GM18526 (cell line): ENCODE measurements around the gene UBXN2A.

ENCODE experiments used
- POLR2A ChIP-seq: IDR thresholded peaks from 3 replicates; pipeline ENCODE4 v1.6.1; 2011; ENCODE audit not compliant: insufficient read length; ENCODE audit errors: extremely low read depth

UBXN2A gene

DNA sequence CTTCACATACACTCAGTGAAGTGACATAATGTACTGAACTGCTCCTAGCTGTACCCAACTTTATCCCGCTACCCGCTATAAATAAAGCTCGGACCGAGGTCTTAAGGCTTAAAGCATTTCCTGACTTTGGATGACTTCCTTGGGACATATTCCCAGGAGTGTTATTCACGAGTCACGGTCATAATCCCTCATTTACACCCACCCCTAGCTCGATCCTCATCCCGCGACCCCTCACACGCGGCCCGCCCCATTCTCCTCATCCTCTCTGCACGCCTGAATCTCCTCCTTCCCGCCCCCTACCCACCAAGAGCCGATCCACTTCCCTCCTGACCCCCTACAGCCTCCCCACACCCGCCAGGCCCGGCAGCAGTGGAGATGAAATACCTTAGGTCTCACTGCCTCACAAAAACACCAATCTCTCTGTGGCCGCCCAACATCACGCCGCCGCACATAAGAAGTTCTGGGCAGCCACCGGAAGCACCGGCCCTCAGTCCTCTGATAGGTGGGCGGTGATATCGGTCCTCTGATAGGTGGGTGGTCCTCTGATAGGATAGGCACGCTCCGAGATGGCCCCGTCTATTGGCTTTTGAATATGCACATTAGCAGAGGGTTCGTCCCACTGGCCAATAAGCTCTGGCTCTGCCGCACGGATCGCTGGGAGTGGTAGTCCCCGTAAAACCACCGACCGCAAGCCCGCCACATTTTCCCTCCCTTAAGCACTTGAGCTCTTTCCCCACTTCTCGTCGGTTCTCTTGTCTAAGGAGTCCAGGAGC lies 106.9 kb downstream of the UBXN2A start, which contains the start of gene WDCP:
Gene WDCP (minus strand): TSS at position 462 of the 773 bp plus-strand sequence. CDS start 7,897 bp downstream, outside the sequence.
- TF ChIP-seq POLR2A = peak; percentile 92

GRCh38 chr2:24047703-24048033 lies 107.4 kb downstream of the UBXN2A start:
- TF ChIP-seq POLR2A = no peak

- TF ChIP-seq POLR2A = no peak
Observed at GRCh38 chr2:24048769-24049484, 108.7 kb downstream of the UBXN2A start.

DNA sequence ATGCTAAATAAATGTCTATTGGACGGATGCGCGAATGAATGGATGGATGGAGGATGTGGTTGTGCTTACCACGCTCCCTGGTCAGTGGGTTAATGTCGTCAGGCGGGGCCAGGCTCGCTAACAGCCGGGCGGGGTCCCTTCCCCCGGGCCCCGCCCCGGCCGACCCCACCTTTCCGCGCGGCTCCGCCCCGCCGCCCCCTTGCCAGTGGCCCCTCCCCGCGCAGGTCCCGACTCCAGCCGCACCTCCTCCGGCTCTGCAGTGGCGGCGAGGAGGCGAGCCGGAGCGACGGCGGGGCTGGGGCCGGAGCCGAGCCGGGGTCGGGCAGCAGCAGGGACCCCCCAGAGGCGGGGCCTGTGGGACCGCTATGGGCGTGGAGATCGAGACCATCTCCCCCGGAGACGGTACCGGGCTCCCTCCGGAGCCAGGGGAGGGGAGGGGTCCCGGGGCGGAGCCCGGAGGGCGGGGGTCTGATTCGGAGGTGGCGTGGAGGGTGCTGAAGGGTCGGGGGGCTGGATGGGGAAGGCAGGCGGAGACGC lies 109.3 kb downstream of the UBXN2A start, which contains the start of gene FKBP1B:
Gene FKBP1B (plus strand): TSS at position 257 of the 537 bp plus-strand sequence. CDS start 109 bp downstream, at position 366.
- no peak for TF ChIP-seq POLR2A

GRCh38 chr2:24050041-24050979 lies 110.0 kb downstream of the UBXN2A start:
- no peak for TF ChIP-seq POLR2A

GRCh38 chr2:24051833-24052232 lies 111.6 kb downstream of the UBXN2A start:
- TF ChIP-seq POLR2A = no peak

- no peak for TF ChIP-seq POLR2A
Observed at GRCh38 chr2:24052951-24053350, 112.7 kb downstream of the UBXN2A start.
